Stimulated activated CD4-positive, alpha-beta T cell treated with anti-CD3 and anti-CD28 coated beads, Interleukin-12 subunit alpha, Interleukin-12 subunit beta, amount 100 ng/mL, for 4 hours (primary cell): ENCODE measurements around the gene SULT1A2.
"Not testable (repeated sequence)": the region's sequence is repeated elsewhere in the genome, so short reads cannot be mapped to it uniquely, and the experiment has no call there.

Experiments used
- DNase-seq: peaks from one replicate; pipeline ENCODE4 v3.0.0-alpha.2; 2020

SULT1A2 gene

DNA sequence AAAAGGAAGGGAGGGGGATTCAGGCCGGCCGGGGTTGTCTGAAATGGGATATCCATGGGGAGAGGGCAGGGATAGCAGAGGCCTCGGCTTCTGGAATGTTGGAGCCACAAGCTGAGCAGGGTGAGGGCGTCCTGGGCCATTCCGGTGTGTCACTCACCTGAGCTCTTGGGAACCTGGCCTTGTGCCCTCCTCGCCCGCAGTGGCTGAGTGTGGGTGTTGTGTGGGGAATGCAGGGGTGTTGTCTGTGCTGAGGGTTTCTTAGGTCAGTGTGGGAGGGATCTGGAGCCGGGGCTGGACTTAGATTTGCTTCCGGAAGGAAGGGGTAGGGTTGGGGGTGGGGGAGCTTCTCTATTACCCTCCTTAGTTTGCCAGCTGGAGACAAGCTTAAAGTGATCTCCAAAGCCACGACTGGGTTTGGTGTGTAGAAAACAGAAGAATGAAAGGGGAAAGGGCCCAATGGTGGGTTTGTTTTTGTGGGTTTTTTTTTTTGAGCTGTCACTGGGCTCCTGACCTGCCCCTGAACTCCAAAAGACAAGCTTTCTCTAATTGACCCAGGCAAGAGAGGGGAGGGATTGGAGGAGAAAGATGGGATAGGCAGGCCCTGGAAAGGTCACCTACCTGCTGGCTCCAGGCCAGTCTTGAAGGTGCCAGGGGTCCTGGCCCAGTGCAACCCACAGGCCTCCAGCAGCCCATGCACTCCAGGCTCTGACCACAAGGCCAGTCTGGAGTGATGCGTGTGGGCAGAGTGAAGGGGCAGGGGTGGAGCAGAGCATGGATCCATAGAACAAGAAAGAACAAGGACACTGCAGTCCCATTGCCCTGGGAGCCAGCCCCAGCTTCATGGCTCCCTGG, at the start of gene SULT1A2:
Gene SULT1A2, minus strand, starts transcription at position 211 of the 852 bp plus-strand sequence. CDS start 1,120 bp downstream, outside the sequence.
- no peak for DNase-seq

GRCh38 chr16:28639959-28640358, 43.1 kb upstream of the SULT1A2 start:
- DNase-seq: not testable (repeated sequence)

- not testable (repeated sequence) for DNase-seq
These were observed 41.5 kb upstream of the SULT1A2 start for GRCh38 chr16:28638359-28638758.

GRCh38 chr16:28637765-28638164, 40.9 kb upstream of the SULT1A2 start, which contains the start of gene NPIPB8:
TSS of gene NPIPB8 (plus strand) at chr16:28638065. CDS start at chr16:28638361, 296 bp downstream.
- DNase-seq: not testable (repeated sequence)

DNA sequence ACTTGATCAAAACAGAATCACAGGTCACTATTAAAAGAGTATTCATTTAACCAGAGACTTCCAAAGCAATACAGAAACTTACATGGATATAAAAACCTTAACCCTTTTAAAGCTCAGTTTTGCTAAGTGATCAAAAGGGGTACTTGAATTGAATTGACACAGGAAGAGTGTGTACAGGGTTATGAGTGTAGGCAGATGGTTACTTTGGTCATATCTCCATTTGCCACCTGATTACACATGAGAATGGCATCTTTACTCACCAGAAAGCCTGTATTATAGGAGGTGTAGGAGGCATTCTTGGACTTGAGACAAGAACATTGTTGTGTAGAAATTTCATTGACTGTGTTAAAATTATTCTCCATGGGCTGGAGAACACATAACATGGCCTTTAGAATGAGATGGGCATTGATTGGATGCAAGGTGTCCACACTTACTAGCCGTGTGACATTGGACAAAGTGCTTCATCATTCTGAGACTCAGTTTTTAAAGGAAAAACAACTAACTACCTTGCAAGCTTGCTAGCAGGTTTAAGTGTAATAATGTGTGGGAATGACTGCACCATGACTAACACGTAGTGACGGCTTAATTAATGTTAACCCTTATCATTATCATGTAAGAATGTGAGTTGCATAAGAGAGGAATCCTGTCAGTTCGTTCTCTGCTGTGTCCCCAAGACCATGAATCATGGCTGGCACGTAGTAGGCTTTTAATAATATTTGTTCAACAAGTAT, 39.4 kb upstream of the SULT1A2 start:
- not testable (repeated sequence) for DNase-seq

GRCh38 chr16:28630905-28631304, 34.1 kb upstream of the SULT1A2 start:
- not testable (repeated sequence) for DNase-seq

DNA sequence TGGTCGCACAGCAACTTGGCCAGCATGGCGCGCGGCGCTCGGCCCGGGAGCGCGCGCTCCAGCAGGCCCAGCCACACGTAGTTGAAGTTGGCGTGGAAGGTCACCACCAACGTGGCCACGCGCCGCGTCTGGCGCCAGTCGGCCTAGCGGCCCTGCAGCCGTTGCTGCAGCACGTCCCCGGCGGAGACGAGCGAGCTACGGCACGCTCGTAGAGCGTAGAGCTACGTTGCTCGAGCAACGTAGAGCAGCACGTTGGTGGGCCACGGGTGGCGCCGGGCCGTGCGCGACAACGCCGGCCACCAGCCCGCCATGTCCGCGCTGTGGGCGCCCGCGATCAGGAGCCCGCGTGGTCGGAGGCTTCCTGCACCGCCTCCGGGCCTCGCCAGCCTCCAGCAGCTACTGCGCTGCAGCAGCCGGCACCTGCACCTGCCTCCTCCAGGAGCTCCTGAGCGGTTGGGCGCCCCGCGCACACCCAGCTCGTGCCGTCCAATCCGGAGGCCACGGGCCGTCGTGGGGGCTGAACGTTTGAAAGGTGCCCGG, 26.4 kb upstream of the SULT1A2 start:
- peak; percentile 67 for DNase-seq

GRCh38 chr16:28622532-28623171, 25.8 kb upstream of the SULT1A2 start:
- not testable (repeated sequence) for DNase-seq

DNA sequence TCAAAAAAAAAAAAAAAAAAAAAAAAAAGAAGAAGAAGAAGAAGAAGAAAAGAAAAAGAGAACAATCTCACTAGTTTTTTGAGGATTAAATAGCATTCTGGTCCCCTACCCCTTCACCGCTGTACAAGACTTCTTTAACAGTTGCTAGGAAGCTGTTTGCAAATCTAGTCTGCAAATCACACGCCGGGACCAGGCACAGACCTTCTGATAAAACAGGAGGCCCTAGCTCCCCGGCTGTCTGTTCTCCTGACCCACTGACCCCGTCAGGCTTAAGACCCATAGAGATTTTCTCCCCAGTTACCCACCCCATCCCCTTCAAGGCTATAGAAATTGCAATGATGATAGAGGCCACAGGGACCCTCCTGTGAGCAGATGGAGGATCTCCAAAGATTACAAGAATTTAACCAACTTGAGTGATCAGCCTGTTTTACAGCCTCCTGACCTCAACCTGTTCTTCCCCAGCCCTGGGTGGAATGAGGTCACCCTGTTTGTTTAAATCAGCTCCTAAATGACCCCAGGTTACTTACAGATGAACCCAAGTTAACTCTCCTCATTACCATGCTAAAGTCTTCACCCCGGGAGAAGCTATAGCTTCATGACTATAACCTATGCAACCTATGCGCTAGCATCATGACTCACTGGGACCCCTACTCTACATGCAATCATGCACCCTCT, 24.8 kb upstream of the SULT1A2 start:
- DNase-seq: no peak

GRCh38 chr16:28620316-28620715, 23.5 kb upstream of the SULT1A2 start:
- DNase-seq: not testable (repeated sequence)

- no peak for DNase-seq
These were observed 21.0 kb upstream of the SULT1A2 start for GRCh38 chr16:28617874-28618273.

- DNase-seq: no peak
These were observed 19.8 kb upstream of the SULT1A2 start for GRCh38 chr16:28616636-28617035.

DNA sequence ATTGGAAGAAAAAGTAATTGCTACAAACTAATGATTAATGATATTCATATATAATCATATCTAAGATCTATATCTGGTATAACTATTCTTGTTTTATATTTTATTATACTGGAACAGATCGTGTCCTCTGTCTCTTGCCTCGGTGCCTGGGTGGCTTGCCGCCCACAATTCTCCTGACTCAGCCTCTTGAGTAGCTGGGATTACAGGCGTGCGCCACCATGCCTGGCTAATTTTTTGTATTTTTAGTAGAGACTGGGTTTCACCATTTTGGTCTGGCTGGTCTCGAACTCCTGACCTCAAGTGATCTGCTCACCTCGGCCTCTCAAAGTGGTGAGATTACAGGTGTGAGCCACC, 19.4 kb upstream of the SULT1A2 start:
- not testable (repeated sequence) for DNase-seq

DNA sequence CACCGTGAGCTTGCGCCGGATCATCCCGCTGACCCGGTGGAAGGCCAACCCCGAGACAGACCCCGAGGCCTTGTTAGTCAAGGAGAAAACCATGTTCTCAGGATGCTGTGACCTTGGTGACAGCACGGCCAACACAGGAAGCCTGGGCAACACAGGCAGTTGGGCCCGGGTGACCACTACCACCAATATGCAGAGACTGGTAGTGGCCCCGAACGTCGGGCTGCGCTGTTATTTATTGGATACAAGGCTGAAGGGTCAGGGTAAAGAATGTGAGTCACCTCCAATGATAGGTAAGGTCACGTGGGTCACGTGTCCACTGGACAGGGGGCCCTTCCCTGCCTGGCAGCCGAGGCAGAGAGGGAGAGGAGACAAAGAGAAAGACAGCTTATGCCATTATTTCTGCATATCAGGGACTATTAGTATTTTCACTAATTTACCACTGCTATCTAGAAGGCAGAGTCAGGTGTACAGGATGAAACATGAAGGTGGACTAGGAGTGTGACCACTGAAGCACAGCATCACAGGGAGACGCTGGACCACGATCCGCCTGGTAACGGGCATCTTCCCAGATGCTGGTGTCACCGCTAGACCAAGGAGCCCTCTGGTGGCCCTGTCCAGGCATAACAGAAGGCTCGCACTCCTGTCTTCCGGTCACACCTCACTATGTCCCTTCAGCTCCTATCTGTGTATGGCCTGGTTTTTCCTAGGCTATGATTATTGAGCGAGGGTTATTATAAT, 18.8 kb upstream of the SULT1A2 start:
- not testable (repeated sequence) for DNase-seq

DNA sequence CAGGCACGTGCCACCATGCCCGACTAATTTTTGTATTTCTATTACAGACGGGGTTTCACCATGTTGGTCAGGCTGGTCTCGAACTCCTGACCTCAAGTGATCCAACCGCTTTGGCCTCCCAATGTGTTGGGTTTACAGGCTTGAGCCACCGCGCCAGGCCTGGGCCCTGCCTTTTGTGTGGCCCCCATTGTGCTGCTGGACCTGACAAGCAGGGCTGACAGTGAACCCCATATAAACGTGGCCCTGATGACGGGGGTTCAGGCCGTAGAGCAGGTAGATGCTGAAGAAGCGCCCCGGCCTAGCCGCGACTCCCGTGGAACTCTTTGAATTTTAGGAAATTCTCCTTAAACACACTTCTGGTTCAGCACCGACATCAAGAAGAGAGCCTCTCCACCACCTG, 17.7 kb upstream of the SULT1A2 start:
- DNase-seq: not testable (repeated sequence)

DNA sequence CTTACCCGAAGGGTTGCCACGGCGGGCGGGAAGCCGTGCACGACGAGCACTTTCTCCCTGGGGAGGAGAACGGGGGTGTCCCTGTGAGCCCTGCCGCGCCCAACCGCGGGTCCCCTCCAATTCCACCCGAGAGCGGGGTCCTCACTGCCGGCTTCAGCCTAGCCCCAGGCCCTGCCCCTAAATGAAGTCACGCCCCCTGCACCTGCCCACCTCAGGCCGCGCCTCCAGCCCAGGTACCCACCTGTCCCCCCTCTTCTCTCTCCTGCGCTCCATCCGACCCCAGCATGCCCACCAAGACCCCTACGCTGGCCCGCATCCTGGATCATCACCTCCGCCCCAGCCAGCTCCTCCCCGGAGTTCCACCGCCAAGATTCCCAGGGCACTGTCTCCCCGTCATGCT, 17.1 kb upstream of the SULT1A2 start:
- DNase-seq: not testable (repeated sequence)

DNA sequence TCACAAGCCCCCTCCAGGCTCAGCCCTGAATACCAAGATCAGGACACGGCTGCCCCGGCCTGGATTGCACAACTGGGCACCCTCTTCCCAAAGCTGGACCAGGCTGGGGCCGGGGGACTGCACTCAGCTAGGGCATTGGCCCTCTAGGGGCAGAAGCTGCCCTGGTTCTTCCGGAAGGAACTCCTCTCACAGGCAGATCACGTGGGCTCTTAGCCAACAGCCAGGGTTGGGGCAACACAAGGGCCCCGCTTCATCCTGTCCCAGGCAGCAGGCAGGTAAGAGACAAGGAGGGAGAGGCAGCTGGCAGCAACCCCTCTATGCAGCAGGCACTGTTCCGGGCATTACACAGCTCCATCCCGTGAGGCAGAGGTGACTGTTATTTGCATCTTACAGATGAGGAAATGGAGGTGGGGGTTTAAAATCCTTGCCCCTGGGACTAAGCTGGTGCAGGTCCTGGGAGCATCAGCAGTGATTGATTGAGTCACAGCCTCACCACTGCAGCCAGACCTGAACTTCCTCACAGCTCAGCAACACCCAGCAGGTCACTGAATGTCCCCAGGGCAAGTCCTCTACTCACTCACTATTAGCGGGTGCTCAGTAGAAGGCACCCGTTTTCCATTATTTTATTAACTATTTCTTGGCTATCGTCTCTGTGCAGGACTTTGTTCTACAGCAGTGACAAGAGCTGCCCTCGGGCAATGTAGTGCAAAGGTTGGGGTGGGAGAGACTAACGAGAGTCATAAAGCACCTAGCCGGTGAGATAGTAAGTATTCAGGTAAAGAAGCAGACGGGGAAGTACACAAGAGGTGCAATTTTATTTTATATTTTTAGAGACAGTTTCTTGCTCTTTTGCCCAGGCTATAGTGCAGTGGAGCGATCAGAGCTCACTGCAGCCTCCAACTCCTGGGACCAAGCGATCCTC, 15.8 kb upstream of the SULT1A2 start:
- DNase-seq: not testable (repeated sequence)

DNA sequence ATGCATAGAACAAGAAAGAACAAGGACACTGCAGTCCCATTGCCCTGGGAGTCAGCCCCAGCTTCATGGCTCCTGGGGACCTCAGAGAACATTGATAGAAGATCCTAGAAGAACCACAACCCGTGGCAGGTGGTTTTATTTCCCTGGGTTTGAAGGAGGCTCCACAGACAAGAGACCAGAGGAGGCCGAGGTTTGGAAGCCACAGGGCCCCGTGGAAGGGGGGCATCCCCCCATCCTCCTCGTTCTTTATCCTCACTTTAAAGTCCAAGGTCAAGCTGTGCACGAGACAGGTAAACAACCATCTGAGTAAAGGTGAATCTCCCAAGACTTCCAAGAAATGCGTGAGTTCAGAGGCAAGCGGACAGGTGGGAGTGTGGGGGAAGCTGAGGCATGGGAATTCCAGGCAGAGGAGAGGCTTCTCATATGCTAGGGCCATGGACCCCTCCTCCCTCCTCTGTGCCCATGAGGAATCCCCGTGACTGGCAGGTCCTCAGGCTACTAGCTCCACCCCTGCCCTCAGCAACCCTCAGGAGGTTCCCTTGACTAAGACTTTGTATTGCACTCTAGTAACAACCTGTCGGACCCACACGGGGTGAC, 13.8 kb upstream of the SULT1A2 start:
- no peak for DNase-seq

- DNase-seq: no peak
These were observed 13.1 kb upstream of the SULT1A2 start, which contains the start of gene SULT1A1 for GRCh38 chr16:28609631-28610594. TSS of gene SULT1A1 (minus strand) at chr16:28610044. CDS start at chr16:28608855, 1,189 bp downstream.
